Activated naive CD8-positive, alpha-beta T cell (primary cell): ENCODE measurements around the gene DCC.

Experiments used
- H3K27ac Mint-ChIP-seq: one replicate; pipeline ENCODE4 v1.8.0; 2021; ENCODE audit warnings: mixed read lengths
- H3K27me3 Mint-ChIP-seq: one replicate; pipeline ENCODE4 v1.8.0; 2021; ENCODE audit warnings: mixed read lengths
- H3K36me3 Mint-ChIP-seq: one replicate; pipeline ENCODE4 v1.8.0; 2021; ENCODE audit warnings: mixed read lengths
- H3K4me1 Mint-ChIP-seq: one replicate; pipeline ENCODE4 v1.8.0; 2021; ENCODE audit warnings: low read depth, mixed read lengths
- H3K4me3 Mint-ChIP-seq: one replicate; pipeline ENCODE4 v1.8.0; 2021; ENCODE audit warnings: mild to moderate bottlenecking, mixed read lengths
- H3K9me3 Mint-ChIP-seq: one replicate; pipeline ENCODE4 v1.8.0; 2021; ENCODE audit warnings: low read depth, mixed read lengths

DCC gene

DNA sequence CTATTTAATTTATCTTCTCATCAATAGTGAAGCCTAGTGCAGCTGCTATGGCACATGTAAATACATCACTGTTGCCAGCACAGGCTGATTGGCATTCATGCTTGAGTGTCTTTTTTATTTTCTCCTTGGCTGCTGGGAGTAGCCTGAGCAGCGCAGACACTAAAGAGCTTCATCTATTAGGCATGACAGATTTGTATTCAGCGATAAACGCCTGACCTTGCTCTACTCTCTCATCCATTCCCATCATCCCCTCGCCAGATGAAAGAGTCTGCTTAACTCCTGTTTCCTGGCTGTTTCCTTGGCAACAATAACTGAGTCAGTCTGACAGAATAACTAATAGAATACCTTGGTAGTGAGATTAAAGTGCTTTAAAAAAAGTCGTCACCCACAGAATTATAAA, 753.6 kb downstream of the DCC start:
- Mint-ChIP-seq H3K4me1 (no peaks in the 10 kb centered on the region), H3K9me3 (peaks cover 12% of the 10 kb centered on the region), H3K27ac (no peak overlapping the region), H3K27me3 (no peaks in the 10 kb centered on the region), H3K4me3 (no peak overlapping the region), H3K36me3 (no peaks in the 10 kb centered on the region)

GRCh38 chr18:53101536-53102105, 761.6 kb downstream of the DCC start:
- no peak overlapping the region for H3K27ac Mint-ChIP-seq
- no peaks in the 10 kb centered on the region for H3K36me3 Mint-ChIP-seq
- no peaks in the 10 kb centered on the region for H3K4me1 Mint-ChIP-seq
- H3K9me3 Mint-ChIP-seq = peaks cover 3% of the 10 kb centered on the region
- H3K4me3 Mint-ChIP-seq = no peak overlapping the region
- no peaks in the 10 kb centered on the region for H3K27me3 Mint-ChIP-seq

DNA sequence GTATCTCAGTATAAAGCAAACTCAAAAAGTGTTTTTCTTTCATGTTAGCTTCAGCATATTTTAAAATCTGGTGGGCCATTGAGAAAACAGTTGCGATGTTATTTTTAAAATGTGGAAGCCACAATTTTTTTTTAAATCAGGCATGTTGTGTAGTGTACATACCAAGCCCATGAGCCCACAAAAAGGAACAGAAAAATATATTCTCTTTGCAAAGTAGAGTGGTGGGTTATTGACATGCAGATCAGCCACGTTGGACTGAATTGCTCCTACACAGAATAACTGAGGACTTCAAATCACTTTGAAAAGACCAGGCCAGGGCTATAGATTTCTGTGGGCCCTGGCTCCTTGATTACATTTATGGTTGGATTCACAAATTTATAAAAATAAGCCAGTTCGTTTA, 774.4 kb downstream of the DCC start:
- H3K4me3 Mint-ChIP-seq = no peak overlapping the region
- H3K4me1 Mint-ChIP-seq = no peaks in the 10 kb centered on the region
- H3K27ac Mint-ChIP-seq = no peak overlapping the region
- H3K9me3 Mint-ChIP-seq = peaks cover 3% of the 10 kb centered on the region
- H3K27me3 Mint-ChIP-seq = no peaks in the 10 kb centered on the region
- H3K36me3 Mint-ChIP-seq = no peaks in the 10 kb centered on the region

DNA sequence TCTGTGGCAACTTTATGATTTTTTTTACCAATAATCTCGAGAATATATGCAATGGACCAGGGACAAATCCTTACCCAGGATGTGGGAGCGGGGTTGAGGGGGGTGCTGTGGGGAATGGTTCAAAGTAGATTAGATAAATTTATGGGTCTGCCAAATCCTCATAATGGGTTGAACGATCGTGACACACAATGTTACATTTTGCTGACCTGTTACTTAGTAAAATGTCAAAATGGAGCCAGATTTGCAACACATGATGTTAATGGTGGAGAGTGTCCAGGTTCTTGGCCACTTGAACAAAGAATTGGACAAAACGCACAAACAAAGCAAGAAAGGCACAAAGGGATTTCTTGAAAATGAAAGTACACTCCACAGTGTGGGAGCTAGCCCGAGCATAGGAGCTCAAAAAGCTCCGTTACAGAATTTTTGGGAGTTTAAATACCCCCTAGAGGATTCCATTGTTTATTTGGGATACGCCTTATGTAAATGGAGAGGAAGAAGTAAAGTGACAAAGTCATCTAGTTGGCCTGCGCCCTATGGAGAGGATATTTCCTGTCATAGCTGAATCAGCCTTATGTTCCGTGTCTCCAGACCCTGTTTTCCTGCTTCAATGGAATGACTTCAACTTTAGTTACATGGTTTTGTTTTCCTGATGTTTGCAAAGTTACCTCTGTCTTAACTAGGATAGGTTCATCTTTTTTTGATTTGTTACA, 776.0 kb downstream of the DCC start:
- H3K27ac Mint-ChIP-seq = no peak overlapping the region
- peaks cover 6% of the 10 kb centered on the region for H3K9me3 Mint-ChIP-seq

GRCh38 chr18:53117851-53118250, 777.9 kb downstream of the DCC start:
- H3K4me1 Mint-ChIP-seq = no peaks in the 10 kb centered on the region
- peaks cover 6% of the 10 kb centered on the region for H3K9me3 Mint-ChIP-seq
- no peaks in the 10 kb centered on the region for H3K27me3 Mint-ChIP-seq
- no peaks in the 10 kb centered on the region for H3K36me3 Mint-ChIP-seq
- no peak overlapping the region for H3K27ac Mint-ChIP-seq
- H3K4me3 Mint-ChIP-seq = no peak overlapping the region

More for the DNA sequence above, 776.0 kb downstream of the DCC start:
- Mint-ChIP-seq H3K4me3 (no peak overlapping the region), H3K36me3 (no peaks in the 10 kb centered on the region), H3K4me1 (no peaks in the 10 kb centered on the region), H3K27me3 (no peaks in the 10 kb centered on the region)

GRCh38 chr18:53126210-53126609, 786.2 kb downstream of the DCC start:
- Mint-ChIP-seq H3K27me3 (no peaks in the 10 kb centered on the region), H3K4me3 (no peak overlapping the region), H3K9me3 (peaks cover 10% of the 10 kb centered on the region), H3K4me1 (no peaks in the 10 kb centered on the region), H3K36me3 (no peaks in the 10 kb centered on the region), H3K27ac (no peak overlapping the region)

GRCh38 chr18:53131001-53131400, 791.0 kb downstream of the DCC start:
- H3K4me1 Mint-ChIP-seq = no peaks in the 10 kb centered on the region
- no peak overlapping the region for H3K27ac Mint-ChIP-seq
- no peaks in the 10 kb centered on the region for H3K36me3 Mint-ChIP-seq
- H3K9me3 Mint-ChIP-seq = peaks cover 15% of the 10 kb centered on the region
- H3K4me3 Mint-ChIP-seq = no peak overlapping the region
- no peaks in the 10 kb centered on the region for H3K27me3 Mint-ChIP-seq

DNA sequence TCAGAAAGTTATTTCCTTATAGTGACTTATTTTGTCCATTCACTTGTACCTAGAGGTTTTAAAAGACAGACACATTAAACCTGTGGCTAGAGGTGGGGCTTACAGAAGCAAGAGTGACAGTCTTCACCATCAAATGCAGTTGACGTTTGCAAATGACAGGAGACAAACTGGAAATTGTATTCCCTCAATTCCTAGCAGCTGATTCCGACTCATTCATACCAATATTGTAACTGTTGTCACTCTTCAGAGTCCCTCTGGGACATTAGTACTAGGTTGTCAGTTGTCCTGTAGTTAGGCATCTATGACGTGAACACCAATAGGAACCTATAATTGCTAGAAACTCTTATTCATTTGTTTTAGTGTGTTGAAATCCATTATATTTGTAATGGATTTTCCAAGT, 794.7 kb downstream of the DCC start:
- Mint-ChIP-seq H3K9me3 (peaks cover 12% of the 10 kb centered on the region), H3K27me3 (no peaks in the 10 kb centered on the region), H3K4me1 (no peaks in the 10 kb centered on the region), H3K4me3 (no peak overlapping the region), H3K27ac (no peak overlapping the region), H3K36me3 (no peaks in the 10 kb centered on the region)

GRCh38 chr18:53135654-53136053, 795.7 kb downstream of the DCC start:
- Mint-ChIP-seq H3K4me1 (no peaks in the 10 kb centered on the region), H3K27ac (no peak overlapping the region), H3K36me3 (no peaks in the 10 kb centered on the region), H3K27me3 (no peaks in the 10 kb centered on the region), H3K4me3 (no peak overlapping the region), H3K9me3 (peaks cover 10% of the 10 kb centered on the region)

DNA sequence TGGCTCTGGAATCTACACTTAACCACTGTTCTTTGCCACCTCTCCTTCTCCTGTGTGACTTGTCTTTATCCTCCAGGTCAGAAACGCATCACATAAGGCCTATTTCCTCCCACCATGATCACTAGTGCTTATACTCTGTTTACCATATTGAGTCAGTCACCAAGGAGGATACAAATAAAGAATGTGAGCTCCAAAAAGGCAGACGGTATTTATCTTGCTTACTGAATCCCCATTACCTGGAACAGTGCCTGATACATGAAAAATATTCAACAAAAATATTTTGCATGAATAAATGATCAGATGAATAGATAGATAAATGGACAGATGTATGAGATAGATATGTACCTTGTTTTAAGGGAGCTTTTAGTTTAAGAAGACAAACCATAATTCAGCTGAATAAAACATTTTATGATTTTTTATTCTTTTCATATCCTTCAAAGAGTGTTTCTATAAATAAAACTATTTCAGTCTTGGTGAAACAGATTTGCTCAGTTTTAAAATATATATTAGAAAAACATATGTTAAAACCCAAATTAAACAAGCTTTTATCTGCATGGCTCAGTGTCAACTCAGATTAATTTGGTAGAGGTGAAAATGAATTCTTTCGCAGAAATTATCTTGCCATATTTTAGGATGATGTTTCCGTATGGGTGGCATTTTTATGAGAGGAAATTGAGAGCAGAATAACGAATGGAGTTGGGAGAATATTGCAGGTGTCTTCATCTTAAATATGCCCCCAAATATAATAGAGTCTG, 799.9 kb downstream of the DCC start:
- Mint-ChIP-seq H3K9me3 (peaks cover 6% of the 10 kb centered on the region), H3K27me3 (no peaks in the 10 kb centered on the region), H3K4me1 (no peaks in the 10 kb centered on the region), H3K27ac (no peak overlapping the region), H3K4me3 (no peak overlapping the region), H3K36me3 (no peaks in the 10 kb centered on the region)

- H3K36me3 Mint-ChIP-seq = no peaks in the 10 kb centered on the region
- H3K9me3 Mint-ChIP-seq = peaks cover 7% of the 10 kb centered on the region
- no peak overlapping the region for H3K27ac Mint-ChIP-seq
- no peak overlapping the region for H3K4me3 Mint-ChIP-seq
- no peaks in the 10 kb centered on the region for H3K27me3 Mint-ChIP-seq
- H3K4me1 Mint-ChIP-seq = no peaks in the 10 kb centered on the region
Observed at GRCh38 chr18:53142005-53142404, 802.0 kb downstream of the DCC start.

DNA sequence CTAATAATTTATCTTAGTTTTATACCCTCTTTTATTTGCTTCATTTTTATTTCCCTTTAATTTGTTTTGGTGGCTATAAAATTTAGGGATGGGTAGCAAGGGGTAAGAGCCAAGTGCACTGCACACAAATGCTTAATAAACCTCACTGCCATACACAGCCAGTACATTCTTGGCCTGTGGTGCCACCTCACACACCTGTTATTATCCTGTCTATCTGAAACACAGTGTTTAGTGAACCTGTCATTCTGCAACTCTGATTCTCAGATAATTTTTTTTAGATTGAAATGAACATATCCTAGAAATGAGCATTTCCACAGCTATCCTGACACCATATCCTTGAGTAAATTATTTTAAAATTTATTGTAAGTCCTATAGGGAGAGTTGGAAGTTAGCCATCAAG, 807.5 kb downstream of the DCC start:
- Mint-ChIP-seq H3K9me3 (peaks cover 11% of the 10 kb centered on the region), H3K4me3 (no peak overlapping the region), H3K27ac (no peak overlapping the region), H3K4me1 (no peaks in the 10 kb centered on the region), H3K36me3 (no peaks in the 10 kb centered on the region), H3K27me3 (no peaks in the 10 kb centered on the region)

GRCh38 chr18:53148123-53148522, 808.1 kb downstream of the DCC start:
- Mint-ChIP-seq H3K27me3 (no peaks in the 10 kb centered on the region), H3K4me1 (no peaks in the 10 kb centered on the region), H3K27ac (no peak overlapping the region), H3K9me3 (peaks cover 11% of the 10 kb centered on the region), H3K36me3 (no peaks in the 10 kb centered on the region), H3K4me3 (no peak overlapping the region)

- Mint-ChIP-seq H3K27me3 (no peaks in the 10 kb centered on the region), H3K36me3 (no peaks in the 10 kb centered on the region), H3K4me1 (no peaks in the 10 kb centered on the region), H3K27ac (no peak overlapping the region), H3K4me3 (no peak overlapping the region), H3K9me3 (peaks cover 4% of the 10 kb centered on the region)
Observed at GRCh38 chr18:53152476-53152875, 812.5 kb downstream of the DCC start.

DNA sequence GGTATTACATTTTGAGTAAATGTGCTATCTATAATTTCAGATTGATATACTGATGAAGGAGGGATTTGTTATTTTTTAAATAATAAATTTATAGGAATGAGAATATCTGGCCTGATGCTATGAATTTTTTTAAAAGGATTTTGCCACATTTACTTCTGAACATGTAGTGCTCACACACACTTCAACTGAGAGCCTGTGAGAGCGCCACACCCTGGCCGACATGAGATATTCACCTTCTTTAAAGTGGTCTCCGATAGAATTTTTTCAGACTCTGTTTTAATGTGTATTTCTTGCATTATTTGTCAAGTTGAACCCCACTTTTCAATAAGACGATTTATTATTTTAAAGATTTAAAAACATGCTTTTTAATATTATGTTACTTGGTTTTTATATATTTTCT, 813.3 kb downstream of the DCC start:
- no peaks in the 10 kb centered on the region for H3K4me1 Mint-ChIP-seq
- no peak overlapping the region for H3K27ac Mint-ChIP-seq
- no peak overlapping the region for H3K4me3 Mint-ChIP-seq
- no peaks in the 10 kb centered on the region for H3K27me3 Mint-ChIP-seq
- no peaks in the 10 kb centered on the region for H3K36me3 Mint-ChIP-seq
- peaks cover 2% of the 10 kb centered on the region for H3K9me3 Mint-ChIP-seq
